Measurements from ENCODE around the gene SPTSSB.

DNA sequence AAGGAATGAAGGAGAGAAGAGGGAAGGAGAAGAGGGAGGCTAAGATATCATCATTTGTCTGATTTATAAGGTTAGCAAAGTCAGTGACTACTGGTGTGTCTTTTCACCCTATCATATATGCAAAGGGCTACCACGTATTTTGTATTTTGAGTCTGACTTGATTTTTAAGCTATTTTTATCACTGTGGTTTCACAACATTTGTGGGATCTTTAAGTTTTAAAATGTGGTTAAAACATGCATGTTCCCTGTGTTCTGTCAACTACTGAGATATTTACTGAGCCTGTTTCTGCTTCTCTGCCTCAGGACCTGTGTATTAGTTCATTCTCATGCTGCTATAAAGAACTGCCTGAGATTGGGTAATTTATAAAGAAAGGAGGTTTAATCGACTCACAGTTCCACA, 22.5 kb upstream of the SPTSSB start:
- TF ChIP-seq, protein P1, sequence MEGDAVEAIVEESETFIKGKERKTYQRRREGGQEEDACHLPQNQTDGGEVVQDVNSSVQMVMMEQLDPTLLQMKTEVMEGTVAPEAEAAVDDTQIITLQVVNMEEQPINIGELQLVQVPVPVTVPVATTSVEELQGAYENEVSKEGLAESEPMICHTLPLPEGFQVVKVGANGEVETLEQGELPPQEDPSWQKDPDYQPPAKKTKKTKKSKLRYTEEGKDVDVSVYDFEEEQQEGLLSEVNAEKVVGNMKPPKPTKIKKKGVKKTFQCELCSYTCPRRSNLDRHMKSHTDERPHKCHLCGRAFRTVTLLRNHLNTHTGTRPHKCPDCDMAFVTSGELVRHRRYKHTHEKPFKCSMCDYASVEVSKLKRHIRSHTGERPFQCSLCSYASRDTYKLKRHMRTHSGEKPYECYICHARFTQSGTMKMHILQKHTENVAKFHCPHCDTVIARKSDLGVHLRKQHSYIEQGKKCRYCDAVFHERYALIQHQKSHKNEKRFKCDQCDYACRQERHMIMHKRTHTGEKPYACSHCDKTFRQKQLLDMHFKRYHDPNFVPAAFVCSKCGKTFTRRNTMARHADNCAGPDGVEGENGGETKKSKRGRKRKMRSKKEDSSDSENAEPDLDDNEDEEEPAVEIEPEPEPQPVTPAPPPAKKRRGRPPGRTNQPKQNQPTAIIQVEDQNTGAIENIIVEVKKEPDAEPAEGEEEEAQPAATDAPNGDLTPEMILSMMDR (conservative IDR thresholded peaks at IDR 0.05; ENCODE audit: low read length) = no peak
- no peak for TF ChIP-seq EZH2phosphoT487 (IDR thresholded peaks at IDR 0.05; ENCODE audit: borderline replicate concordance, low read depth, low read length)
